Subcutaneous adipose tissue (tissue), 4 donors: Measurements from ENCODE around the gene ATG16L2. TPM values are rescaled to one million over a fixed set of nuclear protein-coding genes. Genes with fewer than 3 reads are reported as not detected.

Experiments
- CTCF ChIP-seq: fragments of 450-650 bp; IDR thresholded peaks from one replicate; pipeline ENCODE4 v1.5.1; 2016; ENCODE audit warnings: low read depth, mild to moderate bottlenecking, control low read depth, antibody characterized with exemption, moderate library complexity
- small RNA-seq: library from RNA; depleted of rRNA; stranded (forward); fragments of <200 nt; gene quantifications from one replicate; pipeline ENCODE3, GENCODE V24; 2016
- total RNA-seq, 4 donors: library from RNA; depleted of rRNA; stranded (reverse); fragments of >200 nt; gene quantifications; one replicate each; pipeline ENCODE4 v1.1.0, GENCODE V29; 2016

ATG16L2 gene
- total RNA-seq, 4 donors from 2014 or later: 12.6 to 50.8 (median 34.0) TPM

GRCh38 chr11:72875736-72876135, 61.5 kb downstream of the ATG16L2 start:
- no peak for TF ChIP-seq CTCF

- TF ChIP-seq CTCF: no peak
Observed at GRCh38 chr11:72876147-72876546, 61.9 kb downstream of the ATG16L2 start.

Small RNA genes within 50 kb of the gene (small RNA-seq; reads per million reads assigned to genes)
- gene MIR4692 (not detected), gene RF00019 (0.49 reads per million), gene RNU6-672P (not detected)

Other genes with a start within 250 kb of the ATG16L2 start
- gene PDE2A, start 140.0 kb upstream of the ATG16L2 start, total RNA-seq: 100 to 1,000 TPM in 1 of 4 donors, 10 to 100 TPM in 3; 51.2 to 325 (median 74.5) TPM
- 100 to 1,000 TPM in 3 of 4 donors, 10 to 100 TPM in 1; 35.1 to 161 (median 127) TPM for gene ARAP1, start 62.0 kb upstream of the ATG16L2 start, total RNA-seq
- 10 to 100 TPM; 13.4 to 20.2 (median 14.8) TPM for gene STARD10, start 20.4 kb upstream of the ATG16L2 start, total RNA-seq